HepG2 (cell line): ENCODE results near the gene GGA1. TPM values are rescaled to one million over a fixed set of nuclear protein-coding genes. Genes with fewer than 3 reads are reported as not detected.

Experiments
- ATAC-seq: fragments of 200-7000 bp; cut with Tn5 transposase; 3 replicates; pipeline ENCODE4 v1.9.1; 2020; ENCODE audit warnings: mild to moderate bottlenecking, moderate library complexity
- BruUV-seq: library from RNA; stranded (reverse); fragments of 400-500 nt; replicated peaks from 2 replicates; lab custom pipeline; 2021; lab: Mats Ljungman, UMichigan
- CTCF ChIA-PET: fragments of 300-600 bp; formaldehyde crosslinking; extraction: SDS; loops from one replicate; lab custom pipeline; 2021; ENCODE audit warnings: low total read pairs, inconsistent platforms, low intra/inter-chr PET ratio; lab: Yijun Ruan, JAX
- POLR2A ChIA-PET: fragments of 350-600 bp; sonication (Branson Sonifier 250); formaldehyde crosslinking; loops from one replicate; lab custom pipeline; 2020; ENCODE audit warnings: antibody characterized with exemption, inconsistent platforms; lab: Yijun Ruan, JAX
- DNase-seq: peaks from one replicate; pipeline ENCODE4 v3.0.0-alpha.2; 2015; ENCODE audit warnings: low spot score
- FAIRE-seq: peaks from 3 replicates; lab custom pipeline; 2011; peaks lifted over from hg19 to GRCh38; lab: Jason Lieb, UNC
- H2AFZ ChIP-seq: one replicate; pipeline ENCODE4 v1.6.1; 2011; ENCODE audit warnings: low read length, inconsistent platforms
- H3K27ac ChIP-seq: fragments of 300-600 bp; 3 replicates; pipeline ENCODE4 v1.8.0; 2011; ENCODE audit warnings: mixed run types, mild to moderate bottlenecking, mixed read lengths, low read length, inconsistent platforms; ENCODE audit not compliant: insufficient read depth; ENCODE audit errors: extremely low read length
- H3K27me3 ChIP-seq, 2 experiments: fragments of 200-600 bp in 1 of 2; 2 replicates in 1 of 2; 3 replicates in 1 of 2; pipeline versions ENCODE4 v1.6.0 to v1.8.0; 2011; ENCODE audit warnings: low read length in 2 of 2, mild to moderate bottlenecking in 2 of 2, moderate library complexity in 2 of 2, inconsistent platforms in 1 of 2; ENCODE audit not compliant: insufficient read depth in 2 of 2, control insufficient read depth in 1 of 2
- H3K36me3 ChIP-seq, 2 experiments: fragments of 200-600 bp in 1 of 2; replicated peaks in 1 of 2; 2 replicates in 1 of 2; 3 replicates in 1 of 2; pipeline versions ENCODE4 v1.5.1 to v1.8.0; 2011; ENCODE audit warnings: low read length in 2 of 2, inconsistent platforms in 1 of 2; ENCODE audit not compliant: insufficient read depth in 2 of 2, control insufficient read depth in 1 of 2
- H3K4me1 ChIP-seq: 2 replicates; pipeline ENCODE4 v1.5.1; 2012; ENCODE audit warnings: low read length, inconsistent platforms; ENCODE audit not compliant: insufficient read depth
- H3K4me2 ChIP-seq: 2 replicates; pipeline ENCODE4 v1.6.0; 2011; ENCODE audit warnings: low read depth, low read length, inconsistent platforms
- H3K4me3 ChIP-seq, 3 experiments: fragments of 200-600 bp in 1 of 3; sonication (generic), shearing (Covaris generic) in 1 of 3; replicated peaks in 1 of 3; 2 replicates each; pipeline ENCODE4 v1.5.1; 2011 to 2016; ENCODE audit warnings: low read length in 3 of 3, inconsistent platforms in 2 of 3, low read depth in 2 of 3, mild to moderate bottlenecking in 2 of 3, control low read depth in 1 of 3, mixed read lengths in 1 of 3; ENCODE audit not compliant: insufficient read depth in 1 of 3
- H3K79me2 ChIP-seq: one replicate; pipeline ENCODE4 v1.6.1; 2011; ENCODE audit warnings: low read length, inconsistent platforms; ENCODE audit not compliant: insufficient read depth
- H3K9ac ChIP-seq: 2 replicates; pipeline ENCODE4 v1.6.0; 2011; ENCODE audit warnings: mild to moderate bottlenecking, low read depth, low read length, inconsistent platforms; ENCODE audit not compliant: insufficient read depth
- H3K9me3 ChIP-seq: 2 replicates; pipeline ENCODE4 v1.5.1; 2012; ENCODE audit warnings: mild to moderate bottlenecking, low read length
- H4K20me1 ChIP-seq: 2 replicates; pipeline ENCODE4 v1.6.0; 2011; ENCODE audit warnings: inconsistent platforms, mild to moderate bottlenecking, low read length, moderate library complexity; ENCODE audit not compliant: insufficient read depth
- MLX ChIP-seq: IDR thresholded peaks from 2 replicates; pipeline ENCODE4 v1.6.1; 2016
- ZBTB33 ChIP-seq: sonication (generic); formaldehyde crosslinking; IDR thresholded peaks from 2 replicates; pipeline ENCODE4 v1.4.0; 2020; ENCODE audit warnings: missing genetic modification reagents
- ZNF296 ChIP-seq: sonication (generic); formaldehyde crosslinking; conservative IDR thresholded peaks from 2 replicates; pipeline ENCODE4 v1.5.0; 2020; ENCODE audit warnings: mild to moderate bottlenecking, missing genetic modification reagents
- WGBS: methylation state at CpG from one replicate; pipeline ENCODE4 v1.1.6; 2017; ENCODE audit warnings: low lambda C conversion rate; 5-methylcytosine and 5-hydroxymethylcytosine counted together
- in situ Hi-C: cut with HindIII; loops from 2 replicates; pipeline ENCODE4 v1.10.0; 2017; ENCODE audit warnings: low pct_unique_long_range_greater_than_20kb; ENCODE audit not compliant: extremely low pct_ligation_motif_present
- intact Hi-C: fragments of 100-400 bp; cut with micrococcal nuclease; formaldehyde crosslinking; loops from one replicate; pipeline ENCODE4 v1.10.0; 2022; ENCODE audit not compliant: unreplicated experiment
- polyA plus RNA-seq, 8 experiments: library from polyadenylated mRNA; depleted of rRNA in 3 of 8; stranded (reverse) in 7 of 8; unstranded in 1 of 8; fragments of >200 nt; fragmentation: Illumina TruSeq in 4 of 8; extraction: Trizol in 4 of 8; gene quantifications; 2 replicates each; pipeline versions ENCODE4 v1.2.1 to v1.2.3, GENCODE V29; 2011 to 2016; ENCODE audit warnings: low read depth in 4 of 8, missing spikeins in 1 of 8, mixed read lengths in 1 of 8; ENCODE audit not compliant: insufficient read depth in 1 of 8
- total RNA-seq, 5 experiments: library from RNA; depleted of rRNA; stranded (reverse); fragments of >200 nt; fragmentation: Illumina TruSeq; extraction: Trizol; gene quantifications; 2 replicates each; pipeline ENCODE4 v1.2.3, GENCODE V29; 2016; ENCODE audit warnings: low read depth in 1 of 5

The GGA1 gene
- total and polyA plus RNA-seq, 2 of the 13 experiments (the other 11 are each of a cell fraction or from before 2014, with no cell fraction given), result 29.1 to 87.2 TPM

GRCh38 chr22:37663521-37664140 is 55.0 kb downstream of the GGA1 start:
- WGBS, result 91% methylated on average over 16 of the region's 16 CpGs
- CTCF ChIA-PET, result no interaction called here
- in situ Hi-C loops (no loop called here), intact Hi-C loops (no loop called here)
- Histone ChIP-seq H2AFZ (no peak overlapping the region), H3K4me3 (no peak overlapping the region), H3K4me2 (no peak overlapping the region), H4K20me1 (peaks cover 59% of the 10 kb centered on the region), H3K4me1 (peaks cover 68% of the 10 kb centered on the region), H3K27me3 (no peaks in the 10 kb centered on the region; a peak in 1 of 5 replicates), H3K9ac (no peak overlapping the region), H3K27ac (no peak overlapping the region), H3K79me2 (peaks cover 63% of the 10 kb centered on the region), H3K9me3 (no peaks in the 10 kb centered on the region), H3K36me3 (peaks cover 17 to 29% of the 10 kb centered on the region in 2 experiments)
- TF ChIP-seq ZNF296 (CRISPR knock-in tag) (no peak), ZBTB33 (peak; percentile 55; the same call in 1 of the 2 replicates), MLX (CRISPR knock-in tag) (no peak)
- DNase-seq, result no peak
- no TSS peak for BruUV-seq
- POLR2A ChIA-PET, result interaction anchor here (1.5 to 11.2 kb wide), 3 partner anchors 12 to 26 kb away, joined by 3 to 242 read pairs (median 120); partner anchors contain the start of genes LGALS1 and SH3BP1
- no peak for ATAC-seq
- no peak for FAIRE-seq
